ENCODE data around the gene TBX1.

- TF ChIP-seq CTCF (IDR thresholded peaks at IDR 0.05; ENCODE audit: insufficient read depth, low read length, poor library complexity, severe bottlenecking), result no peak
- no peak for TF ChIP-seq EZH2phosphoT487 (conservative IDR thresholded peaks at IDR 0.05; ENCODE audit: low read length)
Observed at GRCh38 chr22:19762568-19763457, 2.2 kb downstream of the TBX1 start.
